H1 (cell line): Measurements from ENCODE around the gene FECH. TPM values are rescaled to one million over a fixed set of nuclear protein-coding genes. Genes with fewer than 3 reads are reported as not detected.

Experiments used
- CBX5 ChIP-seq: fragments of 300-800, 300-1000 bp; sonication (generic); IDR thresholded peaks from 2 replicates; pipeline ENCODE4 v1.7.1; 2016; ENCODE audit warnings: antibody characterized with exemption, low read length, low read depth
- CHD2 ChIP-seq: IDR thresholded peaks from 2 replicates; pipeline ENCODE4 v1.6.1; 2012; ENCODE audit warnings: low read length, improper control_type of control experiment
- RAD21 ChIP-seq, 2 experiments: IDR thresholded peaks in 1 of 2; conservative IDR thresholded peaks in 1 of 2; 2 replicates each; pipeline ENCODE4 v1.6.1; 2011; ENCODE audit warnings: low read depth in 2 of 2, low read length in 2 of 2, improper control_type of control experiment in 1 of 2, inconsistent platforms in 1 of 2, mild to moderate bottlenecking in 1 of 2, moderate library complexity in 1 of 2
- RNF2 ChIP-seq: fragments of 200-900, 300-1000 bp; sonication (generic); IDR thresholded peaks from 2 replicates; pipeline ENCODE4 v1.7.1; 2016; ENCODE audit warnings: borderline replicate concordance, low read depth, mild to moderate bottlenecking, antibody characterized with exemption, low read length; ENCODE audit not compliant: poor library complexity, severe bottlenecking; ENCODE audit errors: missing control alignments
- TAF1 ChIP-seq: IDR thresholded peaks from 2 replicates; pipeline ENCODE4 v1.6.1; 2011; ENCODE audit warnings: mild to moderate bottlenecking, low read depth, low read length
- polyA plus RNA-seq, 7 experiments: library from polyadenylated mRNA; depleted of rRNA in 3 of 7; stranded (reverse) in 5 of 7; unstranded in 2 of 7; fragments of >200 nt in 5 of 7; fragments of 200-250 nt in 2 of 7; gene quantifications; 1 replicate in 5 of 7; 2 replicates in 1 of 7; 4 replicates in 1 of 7; pipeline versions ENCODE4 v1.2.1 to v1.2.3, GENCODE V29; 2011 to 2013; ENCODE audit warnings: missing spikeins in 2 of 7, mixed read lengths in 2 of 7
- total RNA-seq: library from RNA; stranded (reverse); fragmentation: NEBNext Ultra II Directional; extraction: Animal tissue kit (Norgen Biotek cat#: 25700); gene quantifications from 2 replicates; pipeline ENCODE4 v1.2.1, GENCODE V29; 2021

The FECH gene
- total and polyA plus RNA-seq, 2 of the 8 experiments (the other 6 are each of a cell fraction or from before 2014, with no cell fraction given), result 13.1 to 26.6 TPM

- no peak for TF ChIP-seq TAF1
- no peak for TF ChIP-seq CBX5
- no peak for TF ChIP-seq RAD21 (IDR thresholded peaks at IDR 0.05 in 1 of 2, conservative IDR thresholded peaks at IDR 0.05 in 1 of 2; ENCODE audit: low read depth in 2 of 2, low read length in 2 of 2)
- no peak for TF ChIP-seq RNF2
- no peak for TF ChIP-seq CHD2
- TF ChIP-seq, all 59 proteins: peak for 0
These were observed 41.0 kb upstream of the FECH start (continued) for GRCh38 chr18:57627488-57627887.
